ENCODE data around the gene SP140L.

The SP140L gene

DNA sequence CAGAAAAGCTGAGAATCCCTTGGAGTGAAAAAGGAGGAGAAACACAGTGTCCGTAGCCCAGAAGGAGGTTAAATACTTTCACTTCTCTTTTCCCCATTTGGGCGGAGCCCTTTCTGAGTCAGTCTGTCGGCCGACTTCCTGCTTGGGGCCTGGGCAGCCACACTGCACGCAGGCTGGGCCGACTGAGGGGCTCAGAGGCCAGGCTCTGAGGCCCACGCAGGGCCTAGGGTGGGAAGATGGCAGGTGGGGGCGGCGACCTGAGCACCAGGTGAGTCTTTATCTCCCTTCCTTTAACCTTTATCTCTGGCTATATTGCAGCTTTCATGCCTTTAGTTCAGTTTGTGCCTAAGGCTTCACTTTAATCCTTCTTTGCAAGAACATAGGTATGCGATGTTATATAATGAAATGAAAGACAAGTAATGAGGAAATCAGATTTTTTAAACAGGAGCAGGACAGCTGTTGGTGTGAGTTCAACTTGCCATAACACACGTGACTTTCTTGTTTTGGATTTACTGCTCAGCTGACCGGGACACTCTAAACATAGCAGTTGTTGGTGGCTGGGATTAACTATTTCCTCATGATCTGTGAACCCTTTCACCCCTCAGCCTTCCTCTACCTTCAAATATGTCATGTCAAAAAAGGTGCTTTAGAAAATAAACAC is 89.2 kb downstream of the SP140L start, which contains the start of gene SP100:
SP100 (plus strand) TSS at position 141 of the 661 bp plus-strand sequence; CDS start at position 237, 96 bp downstream.
- peak within 1 kb of the TSS; percentile 84 for H3K4me3 ChIP-seq (ENCODE audit: low read length)
- H3K79me2 ChIP-seq (ENCODE audit: control insufficient read depth, low read length), result peaks cover 42% of the 10 kb centered on the region
- peak within 1 kb of the TSS; percentile 86 for H3K27ac ChIP-seq (ENCODE audit: low read depth, low read length)
- peak within 1 kb of the TSS; percentile 93 for H3K4me2 ChIP-seq (ENCODE audit: low read length)
- TF ChIP-seq EZH2phosphoT487 (IDR thresholded peaks at IDR 0.05; ENCODE audit: borderline replicate concordance, low read length), result no peak
- TF ChIP-seq, protein P1, sequence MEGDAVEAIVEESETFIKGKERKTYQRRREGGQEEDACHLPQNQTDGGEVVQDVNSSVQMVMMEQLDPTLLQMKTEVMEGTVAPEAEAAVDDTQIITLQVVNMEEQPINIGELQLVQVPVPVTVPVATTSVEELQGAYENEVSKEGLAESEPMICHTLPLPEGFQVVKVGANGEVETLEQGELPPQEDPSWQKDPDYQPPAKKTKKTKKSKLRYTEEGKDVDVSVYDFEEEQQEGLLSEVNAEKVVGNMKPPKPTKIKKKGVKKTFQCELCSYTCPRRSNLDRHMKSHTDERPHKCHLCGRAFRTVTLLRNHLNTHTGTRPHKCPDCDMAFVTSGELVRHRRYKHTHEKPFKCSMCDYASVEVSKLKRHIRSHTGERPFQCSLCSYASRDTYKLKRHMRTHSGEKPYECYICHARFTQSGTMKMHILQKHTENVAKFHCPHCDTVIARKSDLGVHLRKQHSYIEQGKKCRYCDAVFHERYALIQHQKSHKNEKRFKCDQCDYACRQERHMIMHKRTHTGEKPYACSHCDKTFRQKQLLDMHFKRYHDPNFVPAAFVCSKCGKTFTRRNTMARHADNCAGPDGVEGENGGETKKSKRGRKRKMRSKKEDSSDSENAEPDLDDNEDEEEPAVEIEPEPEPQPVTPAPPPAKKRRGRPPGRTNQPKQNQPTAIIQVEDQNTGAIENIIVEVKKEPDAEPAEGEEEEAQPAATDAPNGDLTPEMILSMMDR (IDR thresholded peaks at IDR 0.05; ENCODE audit: low read depth, low read length, poor library complexity, severe bottlenecking), result no peak
- peaks cover 14% of the 10 kb centered on the region for H3K36me3 ChIP-seq (ENCODE audit: control insufficient read depth, low read length)
- peaks cover 17% of the 10 kb centered on the region for H3F3A ChIP-seq (ENCODE audit: control insufficient read depth, insufficient read depth)
- peaks cover 53% of the 10 kb centered on the region for H3K4me1 ChIP-seq (ENCODE audit: control insufficient read depth, low read length)
- no peaks in the 10 kb centered on the region for H3K9me2 ChIP-seq (replicated peaks; ENCODE audit: control insufficient read depth, low read length)
- H4K20me1 ChIP-seq (ENCODE audit: control insufficient read depth, insufficient read depth, low read depth, low read length), result no peaks in the 10 kb centered on the region
- H3K9me3 ChIP-seq (ENCODE audit: control insufficient read depth, insufficient read depth, low read length), result no peaks in the 10 kb centered on the region
- H3K27me3 ChIP-seq (ENCODE audit: control insufficient read depth, low read length), result peaks cover 2% of the 10 kb centered on the region; the same call in 1 of the 2 replicates

DNA sequence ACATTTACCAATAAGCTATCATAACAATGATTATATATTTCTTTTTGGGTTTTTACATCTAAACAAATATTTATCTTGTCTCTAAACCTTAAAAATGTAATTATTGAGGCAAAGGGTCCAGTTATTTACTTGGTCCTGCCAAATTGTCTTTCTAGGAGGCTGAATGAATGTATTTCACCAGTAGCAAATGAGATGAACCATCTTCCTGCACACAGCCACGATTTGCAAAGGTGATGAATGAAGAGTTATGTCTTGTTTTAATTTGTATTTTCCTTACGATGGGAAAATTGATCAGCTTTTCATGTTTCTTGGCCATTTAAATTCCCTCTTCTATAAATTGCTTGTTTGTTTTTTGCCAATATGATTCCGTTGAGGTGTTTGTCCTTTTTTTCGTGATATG is 90.4 kb downstream of the SP140L start:
- peak overlapping the region; percentile 84 for H3K4me3 ChIP-seq (ENCODE audit: low read length)
- H3F3A ChIP-seq (ENCODE audit: control insufficient read depth, insufficient read depth), result peaks cover 17% of the 10 kb centered on the region

DNA sequence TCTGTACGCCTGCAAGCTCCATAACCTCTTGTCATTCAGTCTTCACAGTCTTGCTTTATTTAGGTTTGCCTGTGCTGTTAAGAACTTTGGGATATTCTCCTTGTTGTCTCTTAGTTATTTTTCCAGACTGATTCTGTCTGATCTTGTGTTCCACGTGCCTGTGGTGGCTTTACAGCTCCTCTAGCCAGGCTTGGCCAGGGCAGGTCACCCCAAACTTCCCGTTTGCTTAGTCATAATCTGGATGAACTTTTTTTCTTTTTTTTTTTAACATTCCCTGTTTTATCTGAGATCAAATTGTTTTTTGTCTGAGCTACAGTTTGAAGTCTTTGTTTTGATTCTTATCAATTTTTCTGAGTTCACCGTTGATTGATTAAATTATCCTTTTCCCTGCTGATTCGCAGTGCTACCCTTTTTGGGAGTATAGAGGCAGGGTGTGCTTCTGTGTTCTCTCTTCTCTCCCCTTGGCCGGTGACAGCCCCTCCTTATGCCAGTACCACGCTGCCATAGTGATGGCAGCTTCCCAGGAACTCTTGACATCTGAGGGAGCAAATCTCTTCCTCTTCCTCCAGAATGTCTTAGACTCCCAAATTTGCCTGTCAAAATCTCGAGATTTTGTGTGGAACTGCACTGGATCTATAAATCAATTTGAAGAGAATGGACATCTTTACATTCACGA is 91.5 kb downstream of the SP140L start:
- Histone ChIP-seq H3K27me3 (ENCODE audit: control insufficient read depth, low read length) (no peaks in the 10 kb centered on the region), H3K79me2 (ENCODE audit: control insufficient read depth, low read length) (peaks cover 52% of the 10 kb centered on the region), H4K20me1 (ENCODE audit: control insufficient read depth, insufficient read depth, low read depth, low read length) (no peaks in the 10 kb centered on the region), H3K4me1 (ENCODE audit: control insufficient read depth, low read length) (peaks cover 37% of the 10 kb centered on the region), H3K9me2 (replicated peaks; ENCODE audit: control insufficient read depth, low read length) (no peaks in the 10 kb centered on the region), H3K27ac (ENCODE audit: low read depth, low read length) (no peak overlapping the region), H3K9me3 (ENCODE audit: control insufficient read depth, insufficient read depth, low read length) (no peaks in the 10 kb centered on the region), H3F3A (ENCODE audit: control insufficient read depth, insufficient read depth) (peaks cover 17% of the 10 kb centered on the region), H3K4me3 (ENCODE audit: low read length) (peak overlapping the region; percentile 84), H3K36me3 (ENCODE audit: control insufficient read depth, low read length) (peaks cover 14% of the 10 kb centered on the region), H3K4me2 (ENCODE audit: low read length) (peak overlapping the region; percentile 93)
- no peak for TF ChIP-seq EZH2phosphoT487 (IDR thresholded peaks at IDR 0.05; ENCODE audit: borderline replicate concordance, low read length)
- TF ChIP-seq, protein P1 (IDR thresholded peaks at IDR 0.05; ENCODE audit: low read depth, low read length, poor library complexity, severe bottlenecking), result no peak

More for the DNA sequence above, 90.4 kb downstream of the SP140L start:
- Histone ChIP-seq H3K79me2 (ENCODE audit: control insufficient read depth, low read length) (peaks cover 51% of the 10 kb centered on the region), H3K4me1 (ENCODE audit: control insufficient read depth, low read length) (peaks cover 42% of the 10 kb centered on the region), H3K4me2 (ENCODE audit: low read length) (peak overlapping the region; percentile 93), H3K9me3 (ENCODE audit: control insufficient read depth, insufficient read depth, low read length) (no peaks in the 10 kb centered on the region), H4K20me1 (ENCODE audit: control insufficient read depth, insufficient read depth, low read depth, low read length) (no peaks in the 10 kb centered on the region), H3K36me3 (ENCODE audit: control insufficient read depth, low read length) (peaks cover 14% of the 10 kb centered on the region), H3K9me2 (replicated peaks; ENCODE audit: control insufficient read depth, low read length) (no peaks in the 10 kb centered on the region), H3K27ac (ENCODE audit: low read depth, low read length) (0 out of 2 replicates have a peak overlapping the region, but pooled peaks have one; percentile 86), H3K27me3 (ENCODE audit: control insufficient read depth, low read length) (no peaks in the 10 kb centered on the region)
- no peak for TF ChIP-seq EZH2phosphoT487 (IDR thresholded peaks at IDR 0.05; ENCODE audit: borderline replicate concordance, low read length)
- TF ChIP-seq, protein P1 (IDR thresholded peaks at IDR 0.05; ENCODE audit: low read depth, low read length, poor library complexity, severe bottlenecking), result no peak
